HepG2 (cell line): ENCODE measurements around the gene CTU1. TPM values are rescaled to one million over a fixed set of nuclear protein-coding genes. Genes with fewer than 3 reads are reported as not detected.

Experiments
- CCAR2 ChIP-seq: fragments of 200-400 bp; formaldehyde crosslinking; optimal IDR thresholded peaks from 2 replicates; pipeline ENCODE3; 2018; ENCODE audit warnings: low read depth, mild to moderate bottlenecking, low read length, moderate library complexity
- DNMT1 ChIP-seq: sonication (generic); formaldehyde crosslinking; IDR thresholded peaks from 2 replicates; pipeline ENCODE4 v1.5.1; 2020; ENCODE audit warnings: mild to moderate bottlenecking, missing genetic modification reagents
- NFYC ChIP-seq: IDR thresholded peaks from 2 replicates; pipeline ENCODE4 v1.6.1; 2016; ENCODE audit warnings: missing genetic modification reagents, missing compliant biosample characterization
- SNAI1 ChIP-seq: sonication (generic); formaldehyde crosslinking; IDR thresholded peaks from 2 replicates; pipeline ENCODE4 v1.5.0; 2020; ENCODE audit warnings: mild to moderate bottlenecking, missing genetic modification reagents, borderline replicate concordance
- SOX5 ChIP-seq: IDR thresholded peaks from 2 replicates; pipeline ENCODE4 v1.6.1; 2016; ENCODE audit warnings: borderline replicate concordance
- TCF7 ChIP-seq: sonication (generic); IDR thresholded peaks from 2 replicates; pipeline ENCODE4 v1.6.1; 2016; ENCODE audit warnings: antibody characterized with exemption, low read depth
- TOPORS ChIP-seq: sonication (generic); formaldehyde crosslinking; IDR thresholded peaks from 2 replicates; pipeline ENCODE4 v1.8.0; 2023; ENCODE audit warnings: mild to moderate bottlenecking, missing genetic modification reagents
- ZBTB40 ChIP-seq, 2 experiments: fragments of 450-650 bp in 1 of 2; sonication (generic) in 1 of 2; formaldehyde crosslinking in 1 of 2; IDR thresholded peaks; 2 replicates each; pipeline versions ENCODE4 v1.6.1 to v1.8.0; 2016 to 2022; ENCODE audit warnings: antibody characterized with exemption in 1 of 2, mild to moderate bottlenecking in 1 of 2, missing genetic modification reagents in 1 of 2
- ZBTB7B ChIP-seq: sonication (generic); formaldehyde crosslinking; IDR thresholded peaks from 2 replicates; pipeline ENCODE4 v1.4.0; 2020; ENCODE audit warnings: missing genetic modification reagents
- ZC3H4 ChIP-seq: sonication (generic); formaldehyde crosslinking; IDR thresholded peaks from 2 replicates; pipeline ENCODE4 v1.4.0; 2020; ENCODE audit warnings: missing genetic modification reagents, borderline replicate concordance
- ZFP37 ChIP-seq: sonication (generic); formaldehyde crosslinking; IDR thresholded peaks from 2 replicates; pipeline ENCODE4 v1.4.0; 2020; ENCODE audit warnings: missing genetic modification reagents, borderline replicate concordance
- ZNF44 ChIP-seq: sonication (generic); formaldehyde crosslinking; IDR thresholded peaks from 2 replicates; pipeline ENCODE4 v1.5.1; 2020; ENCODE audit warnings: mild to moderate bottlenecking, missing genetic modification reagents
- ZNF639 ChIP-seq: conservative IDR thresholded peaks from 2 replicates; pipeline ENCODE4 v1.6.1; 2018; ENCODE audit warnings: missing genetic modification reagents
- ZNF75D ChIP-seq: sonication (generic); formaldehyde crosslinking; IDR thresholded peaks from 2 replicates; pipeline ENCODE4 v1.8.1; 2023; ENCODE audit warnings: missing genetic modification reagents, mild to moderate bottlenecking, borderline replicate concordance
- ZNF768 ChIP-seq: sonication (generic); formaldehyde crosslinking; IDR thresholded peaks from 2 replicates; pipeline ENCODE4 v1.4.0; 2020; ENCODE audit warnings: missing genetic modification reagents
- ZNF83 ChIP-seq: sonication (generic); formaldehyde crosslinking; IDR thresholded peaks from 2 replicates; pipeline ENCODE4 v1.4.0; 2020; ENCODE audit warnings: missing genetic modification reagents, mild to moderate bottlenecking, borderline replicate concordance
- polyA plus RNA-seq, 8 experiments: library from polyadenylated mRNA; depleted of rRNA in 3 of 8; stranded (reverse) in 7 of 8; unstranded in 1 of 8; fragments of >200 nt; fragmentation: Illumina TruSeq in 4 of 8; extraction: Trizol in 4 of 8; gene quantifications; 2 replicates each; pipeline versions ENCODE4 v1.2.1 to v1.2.3, GENCODE V29; 2011 to 2016; ENCODE audit warnings: low read depth in 4 of 8, missing spikeins in 1 of 8, mixed read lengths in 1 of 8; ENCODE audit not compliant: insufficient read depth in 1 of 8
- total RNA-seq, 5 experiments: library from RNA; depleted of rRNA; stranded (reverse); fragments of >200 nt; fragmentation: Illumina TruSeq; extraction: Trizol; gene quantifications; 2 replicates each; pipeline ENCODE4 v1.2.3, GENCODE V29; 2016; ENCODE audit warnings: low read depth in 1 of 5

CTU1 gene
- total and polyA plus RNA-seq, 2 of the 13 experiments (the other 11 are each of a cell fraction or from before 2014, with no cell fraction given), result 1.9 to 2.9 TPM

GRCh38 chr19:51108066-51108804 lies at the start of gene CTU1 (continued):
- peak; percentile 71; the same call in 1 of the 2 replicates for TF ChIP-seq ZNF639 (CRISPR knock-in tag)
- peak; percentile 56; the same call in 1 of the 2 replicates for TF ChIP-seq TOPORS (CRISPR knock-in tag)
- TF ChIP-seq TCF7, result no peak
- TF ChIP-seq ZBTB7B (CRISPR knock-in tag), result no peak
- peak; percentile 67; the same call in 1 of the 2 replicates for TF ChIP-seq ZNF83 (CRISPR knock-in tag)
- no peak for TF ChIP-seq ZC3H4 (CRISPR knock-in tag)
- TF ChIP-seq ZNF44 (CRISPR knock-in tag), result no peak
- TF ChIP-seq DNMT1 (CRISPR knock-in tag), result no peak
- TF ChIP-seq NFYC (CRISPR knock-in tag), result peak; percentile 37; the same call in 1 of the 2 replicates
- TF ChIP-seq ZNF768 (CRISPR knock-in tag), result peak; percentile 33; the same call in 1 of the 2 replicates
- TF ChIP-seq ZBTB40 (IDR thresholded peaks at IDR 0.05), result peak; percentile 56
- peak; percentile 76; the same call in 1 of the 2 replicates for TF ChIP-seq ZBTB40 (CRISPR knock-in tag; IDR thresholded peaks at IDR 0.05)
- no peak for TF ChIP-seq ZNF75D (CRISPR knock-in tag)
- 0 out of 2 replicates have a peak, but pooled peaks have one; percentile 15 for TF ChIP-seq ZFP37
- TF ChIP-seq SNAI1, result no peak
- TF ChIP-seq SOX5 (CRISPR knock-in tag), result peak; percentile 22; the same call in 1 of the 2 replicates
- no peak for TF ChIP-seq CCAR2
